Measurements from ENCODE around the gene IRAK1. TPM values are rescaled to one million over a fixed set of nuclear protein-coding genes. Genes with fewer than 3 reads are reported as not detected.

IRAK1 gene
- total and polyA plus RNA-seq, 12 donors = 36.9 to 142 (median 88.8) TPM

DNA sequence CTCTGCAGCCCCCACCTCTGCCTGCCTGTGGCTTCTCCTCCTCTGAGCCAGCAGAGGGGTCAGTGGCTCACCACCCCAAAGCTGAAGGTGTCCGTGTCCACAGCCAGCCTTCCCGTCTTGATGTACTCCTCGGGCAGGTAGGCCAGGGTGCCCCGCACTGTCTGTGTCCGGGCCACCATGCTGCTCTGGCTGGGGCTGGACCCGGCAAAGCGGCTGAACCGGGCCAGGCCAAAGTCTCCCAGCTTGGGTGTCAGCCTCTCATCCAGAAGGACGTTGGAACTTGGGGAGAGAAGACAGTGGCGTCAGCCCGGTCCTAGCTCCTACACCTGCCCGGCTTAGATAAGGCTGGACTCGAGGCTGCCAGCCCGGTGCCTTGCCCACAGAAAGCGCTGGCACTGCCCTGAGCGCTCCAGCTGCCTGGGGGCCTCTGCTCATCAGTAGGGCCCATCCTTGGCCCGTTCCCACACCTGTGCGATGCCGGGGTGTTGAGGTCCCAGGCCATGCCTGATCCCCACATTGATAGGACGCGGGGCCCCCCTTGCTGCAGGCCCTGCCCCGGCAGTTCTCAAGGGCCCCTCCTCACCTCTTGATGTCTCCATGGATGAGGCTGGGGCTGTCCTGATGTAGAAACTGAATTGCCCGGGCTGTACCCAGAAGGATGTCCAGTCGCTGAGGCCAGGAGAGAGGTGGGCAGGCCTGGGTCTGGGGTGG, 3.2 kb downstream of the IRAK1 start:
- 84 to 94% (median 84%) methylated on average over 10 to 24 of the region's 24 CpGs; no CpG with 5 or more reads in 1 of the 4 donors for WGBS, 4 donors
- Histone ChIP-seq H3K4me3 (no peak overlapping the region), H3K9me3 (replicated peaks in 1 of 3) (no peaks in the 10 kb centered on the region), H3K4me1 (replicated peaks in 1 of 2) (peaks cover 0 to 31% of the 10 kb centered on the region in 2 donors), H3K27me3 (peaks cover 4% of the 10 kb centered on the region), H3K27ac (no peak overlapping the region), H3K36me3 (replicated peaks in 1 of 2) (peaks cover 0 to 21% of the 10 kb centered on the region in 2 donors)
- intact Hi-C loops (cut with DNase I) = no loop called here
- no peak for DNase-seq
- TF ChIP-seq, protein P1, sequence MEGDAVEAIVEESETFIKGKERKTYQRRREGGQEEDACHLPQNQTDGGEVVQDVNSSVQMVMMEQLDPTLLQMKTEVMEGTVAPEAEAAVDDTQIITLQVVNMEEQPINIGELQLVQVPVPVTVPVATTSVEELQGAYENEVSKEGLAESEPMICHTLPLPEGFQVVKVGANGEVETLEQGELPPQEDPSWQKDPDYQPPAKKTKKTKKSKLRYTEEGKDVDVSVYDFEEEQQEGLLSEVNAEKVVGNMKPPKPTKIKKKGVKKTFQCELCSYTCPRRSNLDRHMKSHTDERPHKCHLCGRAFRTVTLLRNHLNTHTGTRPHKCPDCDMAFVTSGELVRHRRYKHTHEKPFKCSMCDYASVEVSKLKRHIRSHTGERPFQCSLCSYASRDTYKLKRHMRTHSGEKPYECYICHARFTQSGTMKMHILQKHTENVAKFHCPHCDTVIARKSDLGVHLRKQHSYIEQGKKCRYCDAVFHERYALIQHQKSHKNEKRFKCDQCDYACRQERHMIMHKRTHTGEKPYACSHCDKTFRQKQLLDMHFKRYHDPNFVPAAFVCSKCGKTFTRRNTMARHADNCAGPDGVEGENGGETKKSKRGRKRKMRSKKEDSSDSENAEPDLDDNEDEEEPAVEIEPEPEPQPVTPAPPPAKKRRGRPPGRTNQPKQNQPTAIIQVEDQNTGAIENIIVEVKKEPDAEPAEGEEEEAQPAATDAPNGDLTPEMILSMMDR (IDR thresholded peaks at IDR 0.05) = no peak
- no peak for TF ChIP-seq POLR2A (IDR thresholded peaks at IDR 0.05)

DNA sequence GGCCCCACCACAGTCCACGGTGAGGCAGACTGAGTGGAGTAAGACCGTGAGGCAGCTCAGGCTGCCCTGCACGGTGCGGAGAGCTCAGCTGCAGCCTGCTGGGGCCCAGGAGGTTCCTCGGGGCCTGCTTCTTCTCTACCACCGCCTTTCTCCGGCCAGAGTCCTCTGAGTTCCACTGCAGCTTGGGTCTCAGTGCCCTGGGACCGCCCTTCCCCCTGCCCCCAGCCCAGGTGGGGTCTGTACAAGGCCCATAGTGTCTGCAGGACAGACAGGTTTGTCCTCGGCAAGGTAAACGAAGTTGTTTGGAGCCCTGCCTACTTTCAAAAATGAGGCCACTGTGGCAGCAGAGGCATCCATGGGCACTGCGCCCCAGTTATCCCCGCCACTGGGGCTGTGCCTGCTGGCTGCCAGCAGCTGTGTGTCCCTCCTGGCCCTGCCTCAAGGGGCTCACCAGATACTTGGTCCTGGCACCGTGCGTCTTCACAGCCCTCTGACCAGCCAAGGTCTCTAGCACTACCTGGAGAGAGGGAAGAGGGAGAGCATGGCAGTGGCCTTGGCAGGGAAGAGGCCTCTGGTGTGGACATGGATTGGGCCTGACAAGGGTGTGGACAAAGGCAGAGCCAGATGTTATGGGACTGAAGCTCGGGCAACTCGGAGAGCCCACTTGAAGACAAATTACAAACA, 4.0 kb downstream of the IRAK1 start:
- peaks cover 4% of the 10 kb centered on the region for H3K27me3 ChIP-seq
- H3K4me3 ChIP-seq = no peak overlapping the region
- H3K4me1 ChIP-seq (replicated peaks in 1 of 2) = peaks cover 0 to 24% of the 10 kb centered on the region in 2 donors
- TF ChIP-seq, protein P1 (IDR thresholded peaks at IDR 0.05) = no peak
- TF ChIP-seq POLR2A (IDR thresholded peaks at IDR 0.05) = no peak
- no peak overlapping the region for H3K27ac ChIP-seq
- H3K36me3 ChIP-seq (replicated peaks in 1 of 2) = peaks cover 0 to 21% of the 10 kb centered on the region in 2 donors
- 26 to 77% (median 73%) methylated on average over 2 to 16 of the region's 16 CpGs for WGBS, 4 donors
- intact Hi-C loops (cut with DNase I) = no loop called here
- H3K9me3 ChIP-seq (replicated peaks in 1 of 3) = no peaks in the 10 kb centered on the region
- no peak for DNase-seq

DNA sequence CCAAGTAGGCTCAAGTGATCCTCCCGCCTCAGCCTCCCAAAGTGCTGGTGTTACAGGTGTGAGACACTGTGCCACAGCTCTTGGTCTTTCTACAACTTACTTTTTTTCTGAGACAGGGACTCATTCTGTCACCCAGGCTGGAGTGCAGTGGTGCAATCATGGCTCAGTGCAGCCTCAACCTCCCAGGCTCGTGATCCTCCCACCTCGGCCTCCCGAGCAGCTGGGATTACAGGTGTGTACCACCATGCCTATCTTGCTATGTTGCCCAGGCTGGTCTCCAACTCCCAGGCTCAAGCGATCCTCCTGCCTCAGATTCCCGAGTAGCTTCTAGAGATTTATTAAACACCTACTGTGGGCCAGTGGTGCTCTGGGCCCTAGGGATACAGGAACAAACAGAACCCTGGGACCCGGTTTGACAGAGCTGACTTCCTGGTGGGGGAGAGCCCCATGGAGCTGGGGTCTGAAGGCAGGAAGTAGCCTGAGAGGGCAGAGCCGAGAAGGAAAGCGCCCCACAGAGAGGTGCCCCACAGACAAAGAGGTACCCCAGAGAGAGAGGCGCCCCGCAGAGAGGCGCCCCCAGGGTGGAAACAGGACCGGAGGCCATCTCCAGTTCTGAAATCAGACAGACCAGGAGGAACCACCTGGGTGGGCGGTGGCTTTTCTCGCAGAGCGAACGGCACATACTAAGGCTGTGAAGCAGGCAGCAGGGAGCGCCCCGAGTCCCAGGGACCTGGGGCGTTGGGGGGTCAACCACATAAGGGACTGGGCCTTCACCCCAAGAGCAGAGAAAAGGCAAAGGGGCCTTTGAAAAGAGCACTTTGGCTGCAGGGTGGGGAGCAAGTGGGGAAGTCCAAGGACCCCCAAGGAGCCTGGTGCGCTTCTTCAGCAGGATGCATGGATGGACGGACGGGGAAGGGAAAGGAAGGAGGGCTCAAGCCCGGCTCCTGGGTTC, 5.0 kb downstream of the IRAK1 start:
- no peak for DNase-seq
- Histone ChIP-seq H3K9me3 (replicated peaks in 1 of 3) (no peaks in the 10 kb centered on the region), H3K4me3 (no peak overlapping the region), H3K4me1 (replicated peaks in 1 of 2) (peaks cover 0 to 20% of the 10 kb centered on the region in 2 donors), H3K27me3 (peaks cover 4% of the 10 kb centered on the region), H3K36me3 (replicated peaks in 1 of 2) (peaks cover 0 to 21% of the 10 kb centered on the region in 2 donors), H3K27ac (no peak overlapping the region)
- TF ChIP-seq, protein P1 (IDR thresholded peaks at IDR 0.05) = no peak
- TF ChIP-seq POLR2A (IDR thresholded peaks at IDR 0.05) = no peak
- intact Hi-C loops (cut with DNase I) = no loop called here
- WGBS, 4 donors = 79 to 100% (median 89%) methylated on average over 5 to 24 of the region's 24 CpGs
